SK-N-SH treated with all-trans-retinoic acid at 6 μM for 48 hours (cell line): Measurements from ENCODE around the gene PORCN.

Source experiments
- ATAC-seq: fragments of 200-7000 bp; cut with Tn5 transposase; 3 replicates; pipeline ENCODE4 v1.9.1; 2020; ENCODE audit warnings: mild to moderate bottlenecking, moderate library complexity
- ARNTL ChIP-seq: fragments of 450-650 bp; formaldehyde crosslinking; IDR thresholded peaks from 2 replicates; pipeline ENCODE4 v1.5.0; 2020; ENCODE audit warnings: low read depth, mild to moderate bottlenecking, moderate library complexity, borderline replicate concordance
- ESRRG ChIP-seq: fragments of 250-450 bp; sonication (Bioruptor Pico); IDR thresholded peaks from 2 replicates; pipeline ENCODE4 v1.6.1; 2021; ENCODE audit warnings: mild to moderate bottlenecking
- GLIS3 ChIP-seq: fragments of 250-450 bp; sonication (Bioruptor Pico); IDR thresholded peaks from 2 replicates; pipeline ENCODE4 v1.5.0; 2020; ENCODE audit warnings: mild to moderate bottlenecking, moderate library complexity
- ISL1 ChIP-seq: fragments of 250-450 bp; sonication (Bioruptor Pico); IDR thresholded peaks from 2 replicates; pipeline ENCODE4 v2.1.2; 2022; ENCODE audit warnings: mild to moderate bottlenecking, moderate library complexity
- OSR1 ChIP-seq: fragments of 250-450 bp; sonication (Bioruptor Pico); IDR thresholded peaks from 2 replicates; pipeline ENCODE4 v1.8.0; 2022; ENCODE audit warnings: moderate library complexity, mild to moderate bottlenecking, inconsistent platforms
- PPARA ChIP-seq: fragments of 250-450 bp; sonication (Bioruptor Pico); IDR thresholded peaks from 2 replicates; pipeline ENCODE4 v1.5.0; 2020; ENCODE audit warnings: mild to moderate bottlenecking, borderline replicate concordance
- RARB ChIP-seq: fragments of 250-450 bp; sonication (Bioruptor Pico); IDR thresholded peaks from 2 replicates; pipeline ENCODE4 v1.8.0; 2021; ENCODE audit warnings: mild to moderate bottlenecking, moderate library complexity
- SNAI2 ChIP-seq: fragments of 250-450 bp; sonication (Bioruptor Pico); IDR thresholded peaks from 2 replicates; pipeline ENCODE4 v1.5.0; 2020; ENCODE audit warnings: mild to moderate bottlenecking, moderate library complexity
- TCF4 ChIP-seq: fragments of 250-450 bp; sonication (Bioruptor Pico); IDR thresholded peaks from 2 replicates; pipeline ENCODE4 v1.8.0; 2021; ENCODE audit warnings: mild to moderate bottlenecking, moderate library complexity, borderline replicate concordance
- TOX ChIP-seq: fragments of 250-450 bp; sonication (Bioruptor Pico); IDR thresholded peaks from 2 replicates; pipeline ENCODE4 v1.8.0; 2021; ENCODE audit warnings: mild to moderate bottlenecking, moderate library complexity, borderline replicate concordance
- ZC3H10 ChIP-seq: fragments of 250-450 bp; sonication (Bioruptor Pico); IDR thresholded peaks from 2 replicates; pipeline ENCODE4 v1.5.1; 2021; ENCODE audit warnings: mild to moderate bottlenecking, moderate library complexity
- ZFP3 ChIP-seq: fragments of 250-450 bp; sonication (Bioruptor Pico); IDR thresholded peaks from 2 replicates; pipeline ENCODE4 v1.5.0; 2020; ENCODE audit warnings: mild to moderate bottlenecking, moderate library complexity
- ZFP30 ChIP-seq: fragments of 450-650 bp; formaldehyde crosslinking; IDR thresholded peaks from 2 replicates; pipeline ENCODE4 v1.5.0; 2022; ENCODE audit warnings: mild to moderate bottlenecking, moderate library complexity
- ZNF565 ChIP-seq: fragments of 450-650 bp; formaldehyde crosslinking; conservative IDR thresholded peaks from 2 replicates; pipeline ENCODE4 v1.5.0; 2020; ENCODE audit warnings: low read depth, mild to moderate bottlenecking, moderate library complexity
- ZNF70 ChIP-seq: fragments of 450-650 bp; formaldehyde crosslinking; IDR thresholded peaks from 2 replicates; pipeline ENCODE4 v1.5.0; 2020; ENCODE audit warnings: mild to moderate bottlenecking, moderate library complexity
- TF ChIP-seq, protein P1 (sequence below): fragments of 250-450 bp; sonication (Bioruptor Pico); IDR thresholded peaks from 2 replicates; pipeline ENCODE4 v1.5.0; 2020; ENCODE audit warnings: mild to moderate bottlenecking, moderate library complexity
- TF ChIP-seq, protein P2 (sequence below): fragments of 250-450 bp; sonication (Bioruptor Pico); IDR thresholded peaks from 2 replicates; pipeline ENCODE4 v1.8.0; 2021; ENCODE audit warnings: low read depth, mild to moderate bottlenecking, moderate library complexity, borderline replicate concordance
- TF ChIP-seq, protein P3 (sequence below): fragments of 250-450 bp; sonication (Bioruptor Pico); IDR thresholded peaks from 2 replicates; pipeline ENCODE4 v1.8.0; 2020; ENCODE audit warnings: mild to moderate bottlenecking, moderate library complexity, borderline replicate concordance
- TF ChIP-seq, protein P4 (sequence below): fragments of 250-450 bp; sonication (Bioruptor Pico); IDR thresholded peaks from 2 replicates; pipeline ENCODE4 v1.5.1; 2020; ENCODE audit warnings: low read depth, mild to moderate bottlenecking, moderate library complexity
- TF ChIP-seq, protein P5 (sequence below): fragments of 250-450 bp; sonication (Bioruptor Pico); IDR thresholded peaks from 2 replicates; pipeline ENCODE4 v1.5.1; 2021; ENCODE audit warnings: mild to moderate bottlenecking, moderate library complexity

The PORCN gene

DNA sequence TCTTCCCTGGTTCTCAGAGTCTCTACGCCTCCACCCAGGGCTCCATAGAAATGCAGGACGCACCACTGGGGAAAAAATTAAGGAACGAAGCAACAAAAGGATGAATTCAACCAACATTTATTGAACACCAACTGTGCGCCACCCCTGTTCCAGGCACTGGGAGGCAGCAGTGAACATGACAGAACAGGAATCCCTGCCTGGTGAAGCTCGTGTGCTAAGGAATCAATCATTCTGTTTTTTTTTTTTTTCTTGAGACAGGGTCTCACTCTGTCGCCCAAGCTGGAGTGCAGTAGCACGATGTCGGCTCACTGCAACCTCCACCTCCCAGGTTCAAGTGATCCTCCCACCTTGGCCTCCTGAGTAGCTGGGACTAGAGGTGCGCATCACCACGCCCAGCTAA is 34.7 kb upstream of the PORCN start:
- TF ChIP-seq, protein P1, sequence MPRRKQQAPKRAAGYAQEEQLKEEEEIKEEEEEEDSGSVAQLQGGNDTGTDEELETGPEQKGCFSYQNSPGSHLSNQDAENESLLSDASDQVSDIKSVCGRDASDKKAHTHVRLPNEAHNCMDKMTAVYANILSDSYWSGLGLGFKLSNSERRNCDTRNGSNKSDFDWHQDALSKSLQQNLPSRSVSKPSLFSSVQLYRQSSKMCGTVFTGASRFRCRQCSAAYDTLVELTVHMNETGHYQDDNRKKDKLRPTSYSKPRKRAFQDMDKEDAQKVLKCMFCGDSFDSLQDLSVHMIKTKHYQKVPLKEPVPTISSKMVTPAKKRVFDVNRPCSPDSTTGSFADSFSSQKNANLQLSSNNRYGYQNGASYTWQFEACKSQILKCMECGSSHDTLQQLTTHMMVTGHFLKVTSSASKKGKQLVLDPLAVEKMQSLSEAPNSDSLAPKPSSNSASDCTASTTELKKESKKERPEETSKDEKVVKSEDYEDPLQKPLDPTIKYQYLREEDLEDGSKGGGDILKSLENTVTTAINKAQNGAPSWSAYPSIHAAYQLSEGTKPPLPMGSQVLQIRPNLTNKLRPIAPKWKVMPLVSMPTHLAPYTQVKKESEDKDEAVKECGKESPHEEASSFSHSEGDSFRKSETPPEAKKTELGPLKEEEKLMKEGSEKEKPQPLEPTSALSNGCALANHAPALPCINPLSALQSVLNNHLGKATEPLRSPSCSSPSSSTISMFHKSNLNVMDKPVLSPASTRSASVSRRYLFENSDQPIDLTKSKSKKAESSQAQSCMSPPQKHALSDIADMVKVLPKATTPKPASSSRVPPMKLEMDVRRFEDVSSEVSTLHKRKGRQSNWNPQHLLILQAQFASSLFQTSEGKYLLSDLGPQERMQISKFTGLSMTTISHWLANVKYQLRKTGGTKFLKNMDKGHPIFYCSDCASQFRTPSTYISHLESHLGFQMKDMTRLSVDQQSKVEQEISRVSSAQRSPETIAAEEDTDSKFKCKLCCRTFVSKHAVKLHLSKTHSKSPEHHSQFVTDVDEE (CRISPR knock-in tag) = no peak
- ATAC-seq = no peak

DNA sequence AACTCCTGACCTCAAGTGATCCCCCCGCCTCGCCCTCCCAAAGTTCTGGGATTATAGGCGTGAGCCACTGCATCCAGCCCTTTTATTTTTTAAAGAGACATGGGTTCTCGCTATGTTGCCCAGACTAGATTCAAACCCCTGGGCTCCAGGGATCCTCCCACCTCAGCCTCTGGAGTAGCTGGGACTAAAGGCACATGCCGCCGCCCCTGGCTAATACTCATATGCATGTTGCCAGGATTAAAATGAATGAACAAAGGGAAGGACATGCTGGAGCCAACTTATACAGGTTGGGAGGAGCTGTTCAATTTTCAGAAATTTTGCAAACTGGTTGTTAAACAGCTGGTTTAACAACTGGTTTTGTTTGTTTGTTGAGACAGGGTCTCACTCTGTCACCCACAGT is 34.2 kb upstream of the PORCN start:
- TF ChIP-seq, protein P2, sequence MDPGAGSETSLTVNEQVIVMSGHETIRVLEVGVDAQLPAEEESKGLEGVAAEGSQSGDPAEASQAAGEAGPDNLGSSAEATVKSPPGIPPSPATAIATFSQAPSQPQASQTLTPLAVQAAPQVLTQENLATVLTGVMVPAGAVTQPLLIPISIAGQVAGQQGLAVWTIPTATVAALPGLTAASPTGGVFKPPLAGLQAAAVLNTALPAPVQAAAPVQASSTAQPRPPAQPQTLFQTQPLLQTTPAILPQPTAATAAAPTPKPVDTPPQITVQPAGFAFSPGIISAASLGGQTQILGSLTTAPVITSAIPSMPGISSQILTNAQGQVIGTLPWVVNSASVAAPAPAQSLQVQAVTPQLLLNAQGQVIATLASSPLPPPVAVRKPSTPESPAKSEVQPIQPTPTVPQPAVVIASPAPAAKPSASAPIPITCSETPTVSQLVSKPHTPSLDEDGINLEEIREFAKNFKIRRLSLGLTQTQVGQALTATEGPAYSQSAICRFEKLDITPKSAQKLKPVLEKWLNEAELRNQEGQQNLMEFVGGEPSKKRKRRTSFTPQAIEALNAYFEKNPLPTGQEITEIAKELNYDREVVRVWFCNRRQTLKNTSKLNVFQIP (CRISPR knock-in tag) = no peak
- TF ChIP-seq, protein P1 (CRISPR knock-in tag) = no peak
- TF ChIP-seq, protein P3, sequence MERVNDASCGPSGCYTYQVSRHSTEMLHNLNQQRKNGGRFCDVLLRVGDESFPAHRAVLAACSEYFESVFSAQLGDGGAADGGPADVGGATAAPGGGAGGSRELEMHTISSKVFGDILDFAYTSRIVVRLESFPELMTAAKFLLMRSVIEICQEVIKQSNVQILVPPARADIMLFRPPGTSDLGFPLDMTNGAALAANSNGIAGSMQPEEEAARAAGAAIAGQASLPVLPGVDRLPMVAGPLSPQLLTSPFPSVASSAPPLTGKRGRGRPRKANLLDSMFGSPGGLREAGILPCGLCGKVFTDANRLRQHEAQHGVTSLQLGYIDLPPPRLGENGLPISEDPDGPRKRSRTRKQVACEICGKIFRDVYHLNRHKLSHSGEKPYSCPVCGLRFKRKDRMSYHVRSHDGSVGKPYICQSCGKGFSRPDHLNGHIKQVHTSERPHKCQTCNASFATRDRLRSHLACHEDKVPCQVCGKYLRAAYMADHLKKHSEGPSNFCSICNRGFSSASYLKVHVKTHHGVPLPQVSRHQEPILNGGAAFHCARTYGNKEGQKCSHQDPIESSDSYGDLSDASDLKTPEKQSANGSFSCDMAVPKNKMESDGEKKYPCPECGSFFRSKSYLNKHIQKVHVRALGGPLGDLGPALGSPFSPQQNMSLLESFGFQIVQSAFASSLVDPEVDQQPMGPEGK (CRISPR knock-in tag) = no peak
- TF ChIP-seq, protein P4, sequence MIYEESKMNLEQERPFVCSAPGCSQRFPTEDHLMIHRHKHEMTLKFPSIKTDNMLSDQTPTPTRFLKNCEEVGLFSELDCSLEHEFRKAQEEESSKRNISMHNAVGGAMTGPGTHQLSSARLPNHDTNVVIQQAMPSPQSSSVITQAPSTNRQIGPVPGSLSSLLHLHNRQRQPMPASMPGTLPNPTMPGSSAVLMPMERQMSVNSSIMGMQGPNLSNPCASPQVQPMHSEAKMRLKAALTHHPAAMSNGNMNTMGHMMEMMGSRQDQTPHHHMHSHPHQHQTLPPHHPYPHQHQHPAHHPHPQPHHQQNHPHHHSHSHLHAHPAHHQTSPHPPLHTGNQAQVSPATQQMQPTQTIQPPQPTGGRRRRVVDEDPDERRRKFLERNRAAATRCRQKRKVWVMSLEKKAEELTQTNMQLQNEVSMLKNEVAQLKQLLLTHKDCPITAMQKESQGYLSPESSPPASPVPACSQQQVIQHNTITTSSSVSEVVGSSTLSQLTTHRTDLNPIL (CRISPR knock-in tag) = no peak
- TF ChIP-seq ZNF565 = no peak
- no peak for TF ChIP-seq ZNF70 (CRISPR knock-in tag)
- TF ChIP-seq ZFP3 (CRISPR knock-in tag) = no peak
- TF ChIP-seq ARNTL = no peak
- no peak for TF ChIP-seq ZFP30 (CRISPR knock-in tag)
- TF ChIP-seq ISL1 (CRISPR knock-in tag) = no peak
- TF ChIP-seq, protein P5, sequence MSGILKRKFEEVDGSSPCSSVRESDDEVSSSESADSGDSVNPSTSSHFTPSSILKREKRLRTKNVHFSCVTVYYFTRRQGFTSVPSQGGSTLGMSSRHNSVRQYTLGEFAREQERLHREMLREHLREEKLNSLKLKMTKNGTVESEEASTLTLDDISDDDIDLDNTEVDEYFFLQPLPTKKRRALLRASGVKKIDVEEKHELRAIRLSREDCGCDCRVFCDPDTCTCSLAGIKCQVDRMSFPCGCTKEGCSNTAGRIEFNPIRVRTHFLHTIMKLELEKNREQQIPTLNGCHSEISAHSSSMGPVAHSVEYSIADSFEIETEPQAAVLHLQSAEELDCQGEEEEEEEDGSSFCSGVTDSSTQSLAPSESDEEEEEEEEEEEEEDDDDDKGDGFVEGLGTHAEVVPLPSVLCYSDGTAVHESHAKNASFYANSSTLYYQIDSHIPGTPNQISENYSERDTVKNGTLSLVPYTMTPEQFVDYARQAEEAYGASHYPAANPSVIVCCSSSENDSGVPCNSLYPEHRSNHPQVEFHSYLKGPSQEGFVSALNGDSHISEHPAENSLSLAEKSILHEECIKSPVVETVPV (CRISPR knock-in tag) = no peak
- no peak for TF ChIP-seq OSR1 (CRISPR knock-in tag)
- no peak for TF ChIP-seq RARB
- no peak for TF ChIP-seq TOX (CRISPR knock-in tag)
- TF ChIP-seq PPARA (CRISPR knock-in tag) = no peak
- TF ChIP-seq ESRRG (CRISPR knock-in tag) = no peak
- TF ChIP-seq GLIS3 (CRISPR knock-in tag) = no peak
- no peak for TF ChIP-seq ZC3H10
- no peak for TF ChIP-seq TCF4
- ATAC-seq = no peak

DNA sequence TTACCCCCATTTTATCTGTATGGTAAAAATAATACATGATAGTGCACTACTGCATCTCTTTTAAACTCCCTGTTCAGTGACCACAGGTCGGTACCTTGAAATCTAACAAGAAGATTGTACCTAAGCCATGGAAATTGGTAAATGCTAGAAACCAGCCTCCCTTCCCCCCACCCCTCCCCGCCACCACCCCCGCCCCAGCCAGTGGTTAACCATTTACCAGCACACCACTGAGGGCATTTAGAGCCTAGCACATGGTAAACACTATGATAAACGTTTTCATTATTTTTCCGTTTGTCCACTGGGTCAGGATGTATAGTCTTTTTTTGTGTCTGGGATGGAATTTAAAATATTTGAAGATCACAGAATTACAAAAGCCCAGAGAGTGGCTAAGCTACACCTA is 33.5 kb upstream of the PORCN start:
- TF ChIP-seq ZFP3 (CRISPR knock-in tag) = no peak
- TF ChIP-seq, protein P3 (CRISPR knock-in tag) = no peak
- TF ChIP-seq ZC3H10 = no peak
- TF ChIP-seq, protein P5 (CRISPR knock-in tag) = no peak
- TF ChIP-seq SNAI2 (CRISPR knock-in tag) = no peak
- peak; percentile 16; the same call in 1 of the 3 replicates for ATAC-seq
